Stimulated activated CD4-positive, alpha-beta T cell treated with anti-CD3 and anti-CD28 coated beads, Interleukin-15, amount 100 ng/mL, for 1 hour (primary cell): ENCODE data around the gene BAIAP3.

ENCODE experiments used
- DNase-seq, 2 donors: peaks; one replicate each; pipeline ENCODE4 v3.0.0-alpha.2; 2020; ENCODE audit warnings: low read depth in 1 of 2, low spot score in 1 of 2

The BAIAP3 gene

DNA sequence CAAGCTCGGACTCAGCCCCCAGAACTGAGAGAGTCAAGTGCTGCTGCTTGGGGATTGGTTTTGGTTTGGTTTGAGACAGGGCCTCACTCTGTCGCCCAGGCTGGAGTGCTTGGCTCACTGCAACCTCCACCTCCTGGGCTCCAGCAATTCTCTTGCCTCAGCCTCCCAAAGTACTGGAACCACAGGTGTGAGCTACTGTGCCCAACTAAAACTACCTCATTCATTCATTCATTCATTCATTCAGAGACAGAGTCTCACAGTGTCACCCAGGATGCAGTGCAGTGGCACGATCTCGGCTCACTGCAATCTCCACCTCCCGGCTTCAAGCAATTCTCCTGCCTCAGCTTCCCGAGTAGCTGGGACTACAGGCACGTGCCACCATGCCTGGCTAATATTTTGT is 56.3 kb downstream of the BAIAP3 start:
- DNase-seq: no peak

DNA sequence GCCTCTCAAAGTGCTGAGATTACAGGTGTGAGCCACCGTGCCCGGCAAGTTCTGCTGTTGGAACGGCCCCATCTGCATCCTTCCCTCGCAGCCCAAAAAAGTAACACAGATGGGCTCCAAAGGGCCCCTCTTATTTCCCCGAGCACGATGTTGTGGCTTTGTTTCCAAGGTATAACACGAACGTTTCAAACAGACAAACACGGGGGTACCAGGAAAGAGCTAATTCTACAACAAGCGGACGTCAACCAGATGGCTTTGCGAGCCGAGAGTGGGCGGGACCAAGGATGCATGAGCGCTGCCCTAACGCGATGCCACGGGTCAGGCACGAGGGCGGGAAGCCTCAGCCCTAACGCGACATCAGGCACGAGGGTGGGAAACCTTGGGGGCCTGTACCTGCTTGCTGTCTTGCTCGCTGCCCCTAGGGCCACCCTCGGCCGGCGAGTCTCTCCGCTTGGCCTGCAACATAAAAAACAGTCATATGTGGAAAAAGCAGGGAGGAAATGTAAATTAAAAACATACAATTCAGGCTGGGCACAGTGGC is 56.9 kb downstream of the BAIAP3 start:
- DNase-seq: no peak

DNA sequence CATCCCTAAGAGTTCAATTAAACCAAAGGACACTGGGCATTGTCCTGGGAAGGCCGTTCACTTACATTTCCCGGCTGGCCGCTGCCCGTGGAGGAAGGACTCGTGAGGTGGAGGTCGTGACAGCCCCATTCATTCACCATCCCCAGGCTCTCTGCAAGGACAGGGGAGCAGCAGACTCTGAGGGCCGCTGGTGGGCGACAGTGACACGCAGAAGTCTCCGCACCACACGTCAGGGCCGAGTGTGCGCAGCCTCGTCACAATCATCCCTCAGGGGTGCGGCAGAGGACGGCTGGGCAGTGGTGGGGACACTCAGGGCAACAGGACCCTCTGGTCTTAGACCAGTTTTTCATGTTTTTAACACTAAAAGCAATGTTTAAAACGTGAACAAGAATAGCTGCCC is 59.4 kb downstream of the BAIAP3 start:
- no peak for DNase-seq

DNA sequence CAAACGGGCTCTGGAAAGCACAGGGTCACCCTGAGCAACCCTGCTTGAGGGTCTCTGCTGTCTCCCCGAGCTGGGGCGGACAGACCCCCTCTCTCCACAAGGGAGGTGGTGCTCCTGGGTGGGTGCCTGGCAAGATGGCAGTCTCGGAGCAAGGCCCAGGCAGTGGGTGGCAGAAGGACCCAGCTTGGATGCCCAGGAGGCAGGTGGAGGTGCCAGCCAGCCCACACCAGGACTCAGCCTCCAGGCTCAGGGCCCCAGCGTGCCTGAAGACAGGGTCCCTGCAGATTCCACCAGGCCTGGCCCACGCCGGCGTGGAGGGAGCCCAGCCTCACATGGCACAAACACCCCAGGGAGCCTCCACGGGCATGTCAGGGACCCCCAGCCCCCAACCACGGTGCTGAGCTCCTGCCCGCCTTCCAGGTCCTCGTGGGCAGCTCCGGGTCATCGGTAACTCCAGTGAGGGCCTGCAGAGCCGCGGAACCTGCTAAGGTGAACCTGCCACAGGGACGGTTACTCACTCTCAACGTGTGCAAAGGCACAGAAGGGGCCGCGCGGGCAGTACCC is 60.2 kb downstream of the BAIAP3 start:
- no peak for DNase-seq

DNA sequence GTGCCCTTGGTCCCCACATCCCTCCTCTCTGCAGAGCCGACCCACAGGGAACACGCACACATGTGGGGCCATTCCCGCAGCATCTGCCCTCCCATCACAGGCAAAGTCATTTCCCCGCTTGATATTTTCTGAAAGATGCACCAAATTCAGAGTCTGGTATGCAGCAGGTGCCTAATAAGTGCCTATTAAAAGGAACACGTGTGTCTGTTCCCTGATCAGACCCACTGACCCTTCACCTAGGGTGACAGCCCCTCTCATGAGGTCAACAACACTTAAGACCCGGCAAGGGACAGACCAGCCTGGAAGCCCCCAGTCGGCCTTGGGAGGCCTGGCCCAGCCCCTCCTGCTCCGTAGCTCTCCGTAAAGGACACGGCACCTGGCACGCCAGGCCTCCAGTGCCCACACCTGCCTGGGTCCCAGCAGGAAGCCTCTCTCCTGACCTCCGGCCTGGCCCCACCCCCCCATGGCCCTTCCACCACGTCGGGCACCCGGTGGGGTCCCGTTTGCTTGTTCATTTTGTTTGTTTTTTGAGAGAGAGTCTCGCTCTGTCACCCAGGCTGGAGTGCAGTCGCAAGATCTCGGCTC is 61.0 kb downstream of the BAIAP3 start:
- no peak for DNase-seq

DNA sequence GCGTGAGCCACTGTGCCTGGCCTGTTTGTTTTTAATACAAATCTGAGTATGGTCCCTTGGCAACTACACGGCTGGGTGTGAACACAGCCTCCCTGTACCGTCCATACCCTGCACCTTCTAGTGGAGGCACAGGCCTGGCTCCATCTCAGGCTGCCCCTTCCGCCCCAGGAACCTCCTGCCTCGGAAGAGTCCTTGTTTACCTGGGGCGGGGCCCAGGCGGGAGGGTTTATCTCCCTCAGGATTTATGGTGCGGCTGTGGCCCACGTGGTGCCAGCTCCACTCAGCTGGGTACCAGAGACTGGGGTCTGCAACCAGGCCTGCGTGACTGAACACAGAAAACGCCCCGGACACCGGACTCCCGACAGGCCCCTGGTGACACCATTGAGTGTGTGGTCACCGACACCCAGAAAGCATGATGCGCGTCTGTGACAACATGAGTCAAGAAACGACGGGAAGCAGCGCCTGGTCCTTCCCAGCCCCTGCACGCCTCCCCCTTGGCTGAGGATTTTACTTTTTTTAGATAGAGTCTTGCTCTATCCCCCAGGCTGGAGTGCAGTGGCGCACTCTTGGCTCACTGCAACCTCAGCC is 62.1 kb downstream of the BAIAP3 start:
- DNase-seq: no peak

DNA sequence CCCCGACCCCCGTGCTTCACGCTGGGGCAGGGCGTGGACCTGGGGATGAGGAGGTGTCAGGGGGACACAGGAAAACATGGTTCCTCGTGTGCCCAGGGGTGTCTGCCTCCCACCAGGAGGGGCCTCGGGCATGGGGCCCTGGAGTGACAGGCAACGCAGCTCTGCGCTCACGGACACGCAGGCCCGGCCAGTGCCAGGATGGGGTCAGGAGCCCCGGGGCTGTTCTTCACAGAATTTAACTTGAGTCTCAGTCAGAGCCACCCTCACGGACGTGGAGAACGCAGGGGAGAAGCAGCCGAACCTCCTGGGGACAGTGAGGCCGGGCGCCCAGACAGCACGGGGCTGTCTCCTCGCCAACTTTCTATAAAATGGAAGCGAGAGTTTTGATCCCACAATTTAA is 64.3 kb downstream of the BAIAP3 start:
- no peak for DNase-seq

DNA sequence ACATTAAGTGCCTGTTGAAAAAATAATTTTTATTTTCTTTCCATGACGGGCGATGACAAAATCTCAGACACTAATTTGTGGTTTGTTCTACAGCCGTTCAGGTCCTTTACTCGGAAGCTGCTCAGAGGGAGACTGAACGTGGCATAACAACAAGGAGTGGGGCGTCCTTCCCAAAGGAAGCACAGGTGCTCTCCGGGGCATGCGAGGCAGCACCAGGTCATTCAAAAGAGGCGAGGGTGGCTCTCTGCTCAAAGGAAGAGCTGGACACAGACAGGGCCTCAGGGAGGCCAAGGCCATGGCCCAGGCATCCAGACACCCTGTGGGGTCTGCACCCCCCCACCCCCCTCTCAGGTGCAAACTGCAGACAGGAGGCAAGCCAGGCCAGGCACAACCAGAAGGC is 64.9 kb downstream of the BAIAP3 start:
- no peak for DNase-seq
